ENCODE data around the gene ZNF683.

Gene ZNF683

DNA sequence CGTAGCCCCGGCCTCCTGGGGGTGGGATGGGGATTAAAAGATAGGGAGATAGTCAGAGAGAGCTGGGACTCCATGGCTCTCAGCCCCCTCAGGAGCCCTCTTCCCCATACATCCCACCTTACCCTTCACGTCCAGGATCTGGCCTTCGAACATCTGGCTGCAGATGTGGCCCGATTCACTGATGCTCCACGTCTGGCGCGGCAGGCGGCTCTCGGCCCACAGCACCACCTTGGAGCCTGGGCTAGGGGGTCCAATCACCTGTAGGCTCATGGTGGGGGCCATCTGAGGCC, 50.6 kb downstream of the ZNF683 start:
- ATAC-seq (ENCODE audit: insufficient read depth, low read depth): no peak
- H2AFZ ChIP-seq (ENCODE audit: low read depth, low read length): no peak overlapping the region
- no peak overlapping the region for H3K4me3 ChIP-seq (ENCODE audit: low read depth in 1 of 2, low read length in 2 of 2)
- H3K27me3 ChIP-seq (ENCODE audit: insufficient read depth, low read length, poor library complexity): no peaks in the 10 kb centered on the region
- no peak overlapping the region for H3K27ac ChIP-seq (ENCODE audit: low read length)
- no peaks in the 10 kb centered on the region for H4K20me1 ChIP-seq (ENCODE audit: insufficient read depth, low read length)
- no peaks in the 10 kb centered on the region for H3K79me2 ChIP-seq (ENCODE audit: insufficient read depth, low read length)
- no peak overlapping the region for H3K4me2 ChIP-seq (ENCODE audit: insufficient read depth, low read length)
- TF ChIP-seq, protein P1, sequence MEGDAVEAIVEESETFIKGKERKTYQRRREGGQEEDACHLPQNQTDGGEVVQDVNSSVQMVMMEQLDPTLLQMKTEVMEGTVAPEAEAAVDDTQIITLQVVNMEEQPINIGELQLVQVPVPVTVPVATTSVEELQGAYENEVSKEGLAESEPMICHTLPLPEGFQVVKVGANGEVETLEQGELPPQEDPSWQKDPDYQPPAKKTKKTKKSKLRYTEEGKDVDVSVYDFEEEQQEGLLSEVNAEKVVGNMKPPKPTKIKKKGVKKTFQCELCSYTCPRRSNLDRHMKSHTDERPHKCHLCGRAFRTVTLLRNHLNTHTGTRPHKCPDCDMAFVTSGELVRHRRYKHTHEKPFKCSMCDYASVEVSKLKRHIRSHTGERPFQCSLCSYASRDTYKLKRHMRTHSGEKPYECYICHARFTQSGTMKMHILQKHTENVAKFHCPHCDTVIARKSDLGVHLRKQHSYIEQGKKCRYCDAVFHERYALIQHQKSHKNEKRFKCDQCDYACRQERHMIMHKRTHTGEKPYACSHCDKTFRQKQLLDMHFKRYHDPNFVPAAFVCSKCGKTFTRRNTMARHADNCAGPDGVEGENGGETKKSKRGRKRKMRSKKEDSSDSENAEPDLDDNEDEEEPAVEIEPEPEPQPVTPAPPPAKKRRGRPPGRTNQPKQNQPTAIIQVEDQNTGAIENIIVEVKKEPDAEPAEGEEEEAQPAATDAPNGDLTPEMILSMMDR (IDR thresholded peaks at IDR 0.05; ENCODE audit: borderline replicate concordance, extremely low read depth, low read length, poor library complexity, severe bottlenecking): no peak
- no peak for TF ChIP-seq EZH2 (IDR thresholded peaks at IDR 0.05; ENCODE audit: borderline replicate concordance, low read depth, low read length, severe bottlenecking)
- H3K4me1 ChIP-seq (ENCODE audit: insufficient read depth, low read length): peaks cover 20% of the 10 kb centered on the region
- peak overlapping the region; percentile 15; the same call in 1 of the 2 replicates for H3K9ac ChIP-seq (ENCODE audit: low read depth, low read length)
- no peaks in the 10 kb centered on the region for H3K36me3 ChIP-seq (ENCODE audit: insufficient read depth, low read length)
- H3K9me3 ChIP-seq (ENCODE audit: insufficient read depth, low read length, severe bottlenecking): no peaks in the 10 kb centered on the region
- DNase-seq: no peak

DNA sequence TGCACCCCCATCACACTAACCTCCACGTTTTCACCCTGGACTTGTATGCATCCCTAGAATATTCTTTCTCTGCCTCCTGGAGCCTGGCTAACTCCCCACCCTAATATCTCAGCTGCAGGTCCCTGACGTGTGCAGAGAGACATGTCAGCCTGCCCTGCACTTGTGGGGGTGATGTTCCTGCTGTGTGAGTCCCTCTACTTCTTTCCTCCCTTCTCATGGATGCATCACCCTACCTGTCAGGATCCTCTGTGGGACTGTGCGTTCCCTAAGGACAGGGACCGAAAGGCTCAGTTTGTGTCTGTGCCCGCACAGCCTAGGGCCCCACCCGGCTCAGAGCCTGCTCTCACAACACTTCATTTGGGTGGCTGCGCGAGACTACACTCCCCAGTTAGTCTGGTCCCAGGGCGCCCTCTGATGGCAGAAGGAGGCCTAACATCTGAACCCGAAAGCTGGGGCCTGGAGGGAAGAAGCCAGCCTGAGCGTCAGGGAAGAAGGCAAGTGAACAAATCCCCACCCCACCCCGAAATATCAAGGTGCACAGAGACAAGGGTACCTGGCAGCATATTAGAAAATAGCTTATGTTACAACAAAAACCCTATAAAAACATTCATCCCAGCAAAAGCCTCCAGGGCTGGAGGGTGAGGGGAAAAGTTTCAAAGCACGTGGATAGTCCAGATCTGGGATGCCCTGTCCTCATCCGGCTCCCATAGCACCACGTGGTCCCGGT, 51.1 kb downstream of the ZNF683 start:
- H3K4me1 ChIP-seq (ENCODE audit: insufficient read depth, low read length): peaks cover 15% of the 10 kb centered on the region
- H3K9me3 ChIP-seq (ENCODE audit: insufficient read depth, low read length, severe bottlenecking): no peaks in the 10 kb centered on the region
- no peaks in the 10 kb centered on the region for H3K27me3 ChIP-seq (ENCODE audit: insufficient read depth, low read length, poor library complexity)
- peak overlapping the region; percentile 19; the same call in 1 of the 2 replicates for H3K27ac ChIP-seq (ENCODE audit: low read length)
- no peaks in the 10 kb centered on the region for H3K36me3 ChIP-seq (ENCODE audit: insufficient read depth, low read length)
- TF ChIP-seq, protein P1 (IDR thresholded peaks at IDR 0.05; ENCODE audit: borderline replicate concordance, extremely low read depth, low read length, poor library complexity, severe bottlenecking): peak; percentile 96
- TF ChIP-seq EZH2 (IDR thresholded peaks at IDR 0.05; ENCODE audit: borderline replicate concordance, low read depth, low read length, severe bottlenecking): no peak
- peak; percentile 92 for DNase-seq
- H2AFZ ChIP-seq (ENCODE audit: low read depth, low read length): peak overlapping the region; percentile 71
- H3K4me2 ChIP-seq (ENCODE audit: insufficient read depth, low read length): peak overlapping the region; percentile 52
- peak; percentile 97 for ATAC-seq (ENCODE audit: insufficient read depth, low read depth)
- peak overlapping the region; percentile 17; the same call in 1 of the 2 replicates for H3K9ac ChIP-seq (ENCODE audit: low read depth, low read length)
- no peaks in the 10 kb centered on the region for H4K20me1 ChIP-seq (ENCODE audit: insufficient read depth, low read length)
- no peaks in the 10 kb centered on the region for H3K79me2 ChIP-seq (ENCODE audit: insufficient read depth, low read length)
- 0 out of 4 replicates have a peak overlapping the region, but pooled peaks of 1 of the 2 experiments have one; percentile 13 for H3K4me3 ChIP-seq (ENCODE audit: low read depth in 1 of 2, low read length in 2 of 2)

DNA sequence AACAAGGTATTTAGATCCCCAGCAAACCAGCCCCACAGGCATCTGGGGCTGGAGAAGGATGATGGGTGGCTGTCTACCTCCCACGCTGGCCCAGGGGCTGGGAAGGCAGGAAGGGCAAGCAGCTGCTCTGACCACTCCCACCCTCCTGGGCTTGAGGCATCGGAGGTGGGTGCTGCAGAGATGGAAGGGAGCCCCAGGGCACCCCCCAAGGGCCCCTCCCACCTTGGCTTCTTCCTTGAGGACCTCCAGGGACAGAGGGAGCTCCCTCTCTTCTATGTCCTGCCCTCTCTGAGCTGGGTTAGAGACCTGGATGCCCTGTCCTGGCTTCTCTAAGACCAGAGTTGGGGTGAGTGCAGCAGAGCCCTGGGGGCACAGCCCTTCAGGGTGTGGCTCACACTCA, 51.7 kb downstream of the ZNF683 start:
- Histone ChIP-seq H3K4me1 (ENCODE audit: insufficient read depth, low read length) (peaks cover 14% of the 10 kb centered on the region), H4K20me1 (ENCODE audit: insufficient read depth, low read length) (no peaks in the 10 kb centered on the region), H2AFZ (ENCODE audit: low read depth, low read length) (0 out of 2 replicates have a peak overlapping the region, but pooled peaks have one; percentile 71), H3K4me2 (ENCODE audit: insufficient read depth, low read length) (peak overlapping the region; percentile 52; the same call in 1 of the 2 replicates), H3K9me3 (ENCODE audit: insufficient read depth, low read length, severe bottlenecking) (no peaks in the 10 kb centered on the region), H3K4me3 (ENCODE audit: low read depth in 1 of 2, low read length in 2 of 2) (no peak overlapping the region), H3K27me3 (ENCODE audit: insufficient read depth, low read length, poor library complexity) (no peaks in the 10 kb centered on the region), H3K9ac (ENCODE audit: low read depth, low read length) (peak overlapping the region; percentile 17; the same call in 1 of the 2 replicates), H3K36me3 (ENCODE audit: insufficient read depth, low read length) (no peaks in the 10 kb centered on the region), H3K27ac (ENCODE audit: low read length) (no peak overlapping the region; the same call in 1 of the 2 replicates), H3K79me2 (ENCODE audit: insufficient read depth, low read length) (no peaks in the 10 kb centered on the region)
- no peak for ATAC-seq (ENCODE audit: insufficient read depth, low read depth)
- no peak for DNase-seq
- TF ChIP-seq, protein P1 (IDR thresholded peaks at IDR 0.05; ENCODE audit: borderline replicate concordance, extremely low read depth, low read length, poor library complexity, severe bottlenecking): no peak
- TF ChIP-seq EZH2 (IDR thresholded peaks at IDR 0.05; ENCODE audit: borderline replicate concordance, low read depth, low read length, severe bottlenecking): no peak

Measured in DND-41 (cell line).